HepG2 (cell line): Measurements from ENCODE around the gene NEDD8. TPM values are rescaled to one million over a fixed set of nuclear protein-coding genes. Genes with fewer than 3 reads are reported as not detected.

Experiments used
- DMTF1 ChIP-seq: sonication (generic); formaldehyde crosslinking; IDR thresholded peaks from 2 replicates; pipeline ENCODE4 v1.4.0; 2020; ENCODE audit warnings: mild to moderate bottlenecking, missing genetic modification reagents
- FOXA1 ChIP-seq, 2 experiments: fragments of 450-650 bp in 1 of 2; sonication (generic) in 1 of 2; formaldehyde crosslinking in 1 of 2; IDR thresholded peaks; 2 replicates each; pipeline versions ENCODE4 v1.4.0 to v1.6.1; 2016 to 2020; ENCODE audit warnings: missing genetic modification reagents in 1 of 2
- FOXO1 ChIP-seq: sonication (generic); formaldehyde crosslinking; IDR thresholded peaks from 2 replicates; pipeline ENCODE4 v1.4.0; 2020; ENCODE audit warnings: missing genetic modification reagents
- GPN1 ChIP-seq: sonication (generic); formaldehyde crosslinking; IDR thresholded peaks from 2 replicates; pipeline ENCODE4 v1.5.1; 2020; ENCODE audit warnings: missing genetic modification reagents, borderline replicate concordance
- HDAC6 ChIP-seq: fragments of 200-600 bp; sonication (generic); IDR thresholded peaks from 2 replicates; pipeline ENCODE4 v1.7.0; 2017; ENCODE audit warnings: mild to moderate bottlenecking, antibody characterized with exemption, low read length, low read depth
- HES4 ChIP-seq: sonication (generic); formaldehyde crosslinking; IDR thresholded peaks from 2 replicates; pipeline ENCODE4 v1.9.0; 2021; ENCODE audit warnings: mild to moderate bottlenecking, missing genetic modification reagents, borderline replicate concordance
- PPARG ChIP-seq: conservative IDR thresholded peaks from 2 replicates; pipeline ENCODE4 v1.6.1; 2016; ENCODE audit warnings: missing biosample characterization, missing genetic modification reagents
- RFX5 ChIP-seq: IDR thresholded peaks from 2 replicates; pipeline ENCODE4 v1.6.1; 2011; ENCODE audit warnings: low read depth, low read length, improper control_type of control experiment
- ZNF224 ChIP-seq: sonication (generic); formaldehyde crosslinking; IDR thresholded peaks from 2 replicates; pipeline ENCODE4 v1.5.0; 2020; ENCODE audit warnings: mild to moderate bottlenecking, missing genetic modification reagents
- ZNF234 ChIP-seq: sonication (generic); formaldehyde crosslinking; conservative IDR thresholded peaks from 2 replicates; pipeline ENCODE4 v1.5.1; 2020; ENCODE audit warnings: mild to moderate bottlenecking, missing genetic modification reagents
- ZNF33B ChIP-seq: sonication (generic); formaldehyde crosslinking; IDR thresholded peaks from 2 replicates; pipeline ENCODE4 v1.5.1; 2020; ENCODE audit warnings: mild to moderate bottlenecking, missing genetic modification reagents
- ZNF343 ChIP-seq: sonication (generic); formaldehyde crosslinking; IDR thresholded peaks from 2 replicates; pipeline ENCODE4 v1.4.0; 2020; ENCODE audit warnings: mild to moderate bottlenecking, missing genetic modification reagents
- ZNF382 ChIP-seq: sonication (generic); formaldehyde crosslinking; IDR thresholded peaks from 2 replicates; pipeline ENCODE4 v1.5.0; 2020; ENCODE audit warnings: missing genetic modification reagents, mild to moderate bottlenecking, borderline replicate concordance
- ZNF460 ChIP-seq: sonication (generic); formaldehyde crosslinking; IDR thresholded peaks from 2 replicates; pipeline ENCODE4 v1.5.1; 2020; ENCODE audit warnings: missing genetic modification reagents, mild to moderate bottlenecking, borderline replicate concordance
- ZNF562 ChIP-seq: sonication (generic); formaldehyde crosslinking; IDR thresholded peaks from 2 replicates; pipeline ENCODE4 v1.8.0; 2022; ENCODE audit warnings: missing genetic modification reagents, borderline replicate concordance
- ZSCAN30 ChIP-seq: sonication (generic); formaldehyde crosslinking; IDR thresholded peaks from 2 replicates; pipeline ENCODE4 v1.5.0; 2020; ENCODE audit warnings: mild to moderate bottlenecking, missing genetic modification reagents
- polyA plus RNA-seq, 8 experiments: library from polyadenylated mRNA; depleted of rRNA in 3 of 8; stranded (reverse) in 7 of 8; unstranded in 1 of 8; fragments of >200 nt; fragmentation: Illumina TruSeq in 4 of 8; extraction: Trizol in 4 of 8; gene quantifications; 2 replicates each; pipeline versions ENCODE4 v1.2.1 to v1.2.3, GENCODE V29; 2011 to 2016; ENCODE audit warnings: low read depth in 4 of 8, missing spikeins in 1 of 8, mixed read lengths in 1 of 8; ENCODE audit not compliant: insufficient read depth in 1 of 8
- total RNA-seq, 5 experiments: library from RNA; depleted of rRNA; stranded (reverse); fragments of >200 nt; fragmentation: Illumina TruSeq; extraction: Trizol; gene quantifications; 2 replicates each; pipeline ENCODE4 v1.2.3, GENCODE V29; 2016; ENCODE audit warnings: low read depth in 1 of 5
- TF ChIP-seq, protein P1 (sequence below): sonication (generic); formaldehyde crosslinking; IDR thresholded peaks from 2 replicates; pipeline ENCODE4 v1.5.0; 2020; ENCODE audit warnings: mild to moderate bottlenecking, missing genetic modification reagents
- TF ChIP-seq, protein P2 (sequence below): sonication (generic); formaldehyde crosslinking; IDR thresholded peaks from 2 replicates; pipeline ENCODE4 v1.4.0; 2020; ENCODE audit warnings: missing genetic modification reagents

NEDD8 gene
- total and polyA plus RNA-seq, 2 of the 13 experiments (the other 11 are each of a cell fraction or from before 2014, with no cell fraction given), result 535 to 713 TPM

DNA sequence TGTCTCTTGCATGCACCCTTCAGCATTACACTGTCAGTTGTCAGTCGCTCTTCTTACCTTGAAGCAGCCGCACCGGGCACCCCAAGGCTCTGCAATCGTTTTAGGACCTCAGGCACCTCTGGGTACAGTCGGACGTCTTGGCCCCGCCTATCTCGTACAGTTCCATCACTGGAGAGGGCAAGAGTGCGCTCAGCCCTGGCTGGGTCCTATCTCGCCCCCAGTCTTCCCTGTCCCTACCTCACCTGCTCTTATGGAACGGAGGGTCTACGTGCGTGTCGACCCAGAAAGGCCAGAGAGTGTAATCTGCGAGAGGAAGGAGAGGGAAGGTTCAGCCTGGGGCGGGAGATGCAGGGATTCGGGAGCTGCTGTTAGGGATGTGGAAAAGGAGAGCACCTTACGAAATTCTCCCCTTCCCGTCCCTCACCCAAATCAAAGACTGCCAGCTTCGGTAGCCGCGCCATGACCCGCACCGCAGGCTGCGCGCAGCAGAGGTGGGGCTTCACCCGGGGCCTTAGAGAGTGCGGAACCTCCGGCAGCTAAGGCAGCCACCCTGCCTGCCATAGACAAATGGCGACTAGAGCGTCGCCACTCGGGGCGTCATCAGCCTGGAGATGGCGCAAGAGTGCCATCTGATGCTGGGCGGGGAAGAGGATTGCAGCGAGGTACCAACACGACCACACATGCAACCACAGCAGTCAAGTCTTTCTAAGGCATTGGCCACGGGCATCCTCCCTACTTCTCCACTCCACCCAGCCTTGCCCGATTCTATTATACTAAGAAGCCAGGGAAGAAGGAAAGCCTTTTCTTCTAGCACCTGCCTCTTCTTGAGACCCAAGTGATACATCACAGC is 16.4 kb downstream of the NEDD8 start, which contains the start of gene MDP1 (continued):
- TF ChIP-seq ZNF562 (CRISPR knock-in tag) (no peak; the same call in 1 of the 2 replicates), ZNF382 (no peak), ZNF234 (CRISPR knock-in tag) (no peak), GPN1 (CRISPR knock-in tag) (peak; percentile 37; the same call in 1 of the 2 replicates), PPARG (CRISPR knock-in tag) (peak; percentile 86), FOXA1 (IDR thresholded peaks at IDR 0.05) (no peak), FOXA1 (CRISPR knock-in tag; IDR thresholded peaks at IDR 0.05) (peak; percentile 78), ZNF33B (CRISPR knock-in tag) (no peak), DMTF1 (CRISPR knock-in tag) (peak; percentile 55; the same call in 1 of the 2 replicates), ZSCAN30 (CRISPR knock-in tag) (no peak), RFX5 (peak; percentile 70; the same call in 1 of the 2 replicates), HES4 (CRISPR knock-in tag) (0 out of 2 replicates have a peak, but pooled peaks have one; percentile 55), ZNF224 (CRISPR knock-in tag) (peak; percentile 99), FOXO1 (CRISPR knock-in tag) (peak; percentile 87), ZNF343 (CRISPR knock-in tag) (peak; percentile 94), ZNF460 (CRISPR knock-in tag) (no peak), HDAC6 (no peak)
- TF ChIP-seq, protein P1, sequence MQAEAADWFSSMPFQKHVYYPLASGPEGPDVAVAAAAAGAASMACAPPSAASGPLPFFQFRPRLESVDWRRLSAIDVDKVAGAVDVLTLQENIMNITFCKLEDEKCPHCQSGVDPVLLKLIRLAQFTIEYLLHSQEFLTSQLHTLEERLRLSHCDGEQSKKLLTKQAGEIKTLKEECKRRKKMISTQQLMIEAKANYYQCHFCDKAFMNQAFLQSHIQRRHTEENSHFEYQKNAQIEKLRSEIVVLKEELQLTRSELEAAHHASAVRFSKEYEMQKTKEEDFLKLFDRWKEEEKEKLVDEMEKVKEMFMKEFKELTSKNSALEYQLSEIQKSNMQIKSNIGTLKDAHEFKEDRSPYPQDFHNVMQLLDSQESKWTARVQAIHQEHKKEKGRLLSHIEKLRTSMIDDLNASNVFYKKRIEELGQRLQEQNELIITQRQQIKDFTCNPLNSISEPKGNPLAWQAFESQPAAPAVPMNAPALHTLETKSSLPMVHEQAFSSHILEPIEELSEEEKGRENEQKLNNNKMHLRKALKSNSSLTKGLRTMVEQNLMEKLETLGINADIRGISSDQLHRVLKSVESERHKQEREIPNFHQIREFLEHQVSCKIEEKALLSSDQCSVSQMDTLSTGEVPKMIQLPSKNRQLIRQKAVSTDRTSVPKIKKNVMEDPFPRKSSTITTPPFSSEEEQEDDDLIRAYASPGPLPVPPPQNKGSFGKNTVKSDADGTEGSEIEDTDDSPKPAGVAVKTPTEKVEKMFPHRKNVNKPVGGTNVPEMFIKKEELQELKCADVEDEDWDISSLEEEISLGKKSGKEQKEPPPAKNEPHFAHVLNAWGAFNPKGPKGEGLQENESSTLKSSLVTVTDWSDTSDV (CRISPR knock-in tag), result peak; percentile 96
- TF ChIP-seq, protein P2, sequence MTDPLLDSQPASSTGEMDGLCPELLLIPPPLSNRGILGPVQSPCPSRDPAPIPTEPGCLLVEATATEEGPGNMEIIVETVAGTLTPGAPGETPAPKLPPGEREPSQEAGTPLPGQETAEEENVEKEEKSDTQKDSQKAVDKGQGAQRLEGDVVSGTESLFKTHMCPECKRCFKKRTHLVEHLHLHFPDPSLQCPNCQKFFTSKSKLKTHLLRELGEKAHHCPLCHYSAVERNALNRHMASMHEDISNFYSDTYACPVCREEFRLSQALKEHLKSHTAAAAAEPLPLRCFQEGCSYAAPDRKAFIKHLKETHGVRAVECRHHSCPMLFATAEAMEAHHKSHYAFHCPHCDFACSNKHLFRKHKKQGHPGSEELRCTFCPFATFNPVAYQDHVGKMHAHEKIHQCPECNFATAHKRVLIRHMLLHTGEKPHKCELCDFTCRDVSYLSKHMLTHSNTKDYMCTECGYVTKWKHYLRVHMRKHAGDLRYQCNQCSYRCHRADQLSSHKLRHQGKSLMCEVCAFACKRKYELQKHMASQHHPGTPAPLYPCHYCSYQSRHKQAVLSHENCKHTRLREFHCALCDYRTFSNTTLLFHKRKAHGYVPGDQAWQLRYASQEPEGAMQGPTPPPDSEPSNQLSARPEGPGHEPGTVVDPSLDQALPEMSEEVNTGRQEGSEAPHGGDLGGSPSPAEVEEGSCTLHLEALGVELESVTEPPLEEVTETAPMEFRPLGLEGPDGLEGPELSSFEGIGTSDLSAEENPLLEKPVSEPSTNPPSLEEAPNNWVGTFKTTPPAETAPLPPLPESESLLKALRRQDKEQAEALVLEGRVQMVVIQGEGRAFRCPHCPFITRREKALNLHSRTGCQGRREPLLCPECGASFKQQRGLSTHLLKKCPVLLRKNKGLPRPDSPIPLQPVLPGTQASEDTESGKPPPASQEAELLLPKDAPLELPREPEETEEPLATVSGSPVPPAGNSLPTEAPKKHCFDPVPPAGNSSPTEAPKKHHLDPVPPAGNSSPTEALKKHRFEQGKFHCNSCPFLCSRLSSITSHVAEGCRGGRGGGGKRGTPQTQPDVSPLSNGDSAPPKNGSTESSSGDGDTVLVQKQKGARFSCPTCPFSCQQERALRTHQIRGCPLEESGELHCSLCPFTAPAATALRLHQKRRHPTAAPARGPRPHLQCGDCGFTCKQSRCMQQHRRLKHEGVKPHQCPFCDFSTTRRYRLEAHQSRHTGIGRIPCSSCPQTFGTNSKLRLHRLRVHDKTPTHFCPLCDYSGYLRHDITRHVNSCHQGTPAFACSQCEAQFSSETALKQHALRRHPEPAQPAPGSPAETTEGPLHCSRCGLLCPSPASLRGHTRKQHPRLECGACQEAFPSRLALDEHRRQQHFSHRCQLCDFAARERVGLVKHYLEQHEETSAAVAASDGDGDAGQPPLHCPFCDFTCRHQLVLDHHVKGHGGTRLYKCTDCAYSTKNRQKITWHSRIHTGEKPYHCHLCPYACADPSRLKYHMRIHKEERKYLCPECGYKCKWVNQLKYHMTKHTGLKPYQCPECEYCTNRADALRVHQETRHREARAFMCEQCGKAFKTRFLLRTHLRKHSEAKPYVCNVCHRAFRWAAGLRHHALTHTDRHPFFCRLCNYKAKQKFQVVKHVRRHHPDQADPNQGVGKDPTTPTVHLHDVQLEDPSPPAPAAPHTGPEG, result peak; percentile 96
